HL-60/S4 treated with phorbol 12-myristate 13-acetate at 8.2 ng/mL for 4 days and 3 days (cell line): ENCODE measurements around the gene PLB1.
"Not testable (repeated sequence)": the region's sequence is repeated elsewhere in the genome, so short reads cannot be mapped to it uniquely, and the experiment has no call there.

ENCODE experiments used
- in situ Hi-C: fragments of 300-500 bp; cut with MboI; formaldehyde crosslinking; loops from 2 replicates; pipeline ENCODE4 v1.15.0; 2022; ENCODE audit warnings: low sequenced_read_pairs

The PLB1 gene

GRCh38 chr2:28533044-28533680, 37.3 kb downstream of the PLB1 start:
- in situ Hi-C loops: no loop called here

GRCh38 chr2:28534817-28535216, 39.0 kb downstream of the PLB1 start:
- in situ Hi-C loops: no loop called here

- in situ Hi-C loops: no loop called here
Observed at GRCh38 chr2:28538134-28538533, 42.3 kb downstream of the PLB1 start.

- in situ Hi-C loops: no loop called here
Observed at GRCh38 chr2:28538652-28539051, 42.8 kb downstream of the PLB1 start.

GRCh38 chr2:28539118-28539541, 43.3 kb downstream of the PLB1 start:
- in situ Hi-C loops: no loop called here

GRCh38 chr2:28543316-28544035, 47.6 kb downstream of the PLB1 start:
- in situ Hi-C loops: no loop called here

- in situ Hi-C loops: no loop called here
Observed at GRCh38 chr2:28544036-28544346, 48.1 kb downstream of the PLB1 start.

- in situ Hi-C loops: no loop called here
Observed at GRCh38 chr2:28544405-28544921, 48.6 kb downstream of the PLB1 start.

- in situ Hi-C loops: no loop called here
Observed at GRCh38 chr2:28544922-28545589, 49.2 kb downstream of the PLB1 start.

- in situ Hi-C loops: no loop called here
Observed at GRCh38 chr2:28545590-28546200, 49.8 kb downstream of the PLB1 start.

- in situ Hi-C loops: no loop called here
Observed at GRCh38 chr2:28546242-28546641, 50.4 kb downstream of the PLB1 start.

- in situ Hi-C loops: no loop called here
Observed at GRCh38 chr2:28547223-28547860, 51.5 kb downstream of the PLB1 start.

- in situ Hi-C loops: no loop called here
Observed at GRCh38 chr2:28547906-28548600, 52.2 kb downstream of the PLB1 start.

GRCh38 chr2:28550345-28550744, 54.5 kb downstream of the PLB1 start:
- in situ Hi-C loops: not testable (repeated sequence)

- in situ Hi-C loops: no loop called here
Observed at GRCh38 chr2:28552045-28552823, 56.4 kb downstream of the PLB1 start.

- in situ Hi-C loops: no loop called here
Observed at GRCh38 chr2:28556303-28556702, 60.4 kb downstream of the PLB1 start.

- in situ Hi-C loops: no loop called here
Observed at GRCh38 chr2:28557389-28558131, 61.7 kb downstream of the PLB1 start.

GRCh38 chr2:28558158-28558820, 62.4 kb downstream of the PLB1 start:
- in situ Hi-C loops: no loop called here

GRCh38 chr2:28558918-28559317, 63.1 kb downstream of the PLB1 start:
- in situ Hi-C loops: no loop called here
